ENCODE data around the gene IGFL4.
A peak's percentile ranks its signal among the peaks of the same experiment; 100 is the strongest.

The IGFL4 gene

GRCh38 chr19:46040952-46041500 is at the start of gene IGFL4:
IGFL4 (minus strand) TSS chr19:46041002; CDS start chr19:46040962, 40 bp downstream.
- DNase-seq (ENCODE audit: insufficient read length, low spot score) = no peak
- FAIRE-seq = no peak

- no peak for DNase-seq (ENCODE audit: insufficient read length, low spot score)
- no peak for FAIRE-seq
Measured at GRCh38 chr19:46090444-46090843, 49.6 kb upstream of the IGFL4 start.

- FAIRE-seq = no peak
- no peak for DNase-seq (ENCODE audit: insufficient read length, low spot score)
Measured at GRCh38 chr19:46089432-46089831, 48.6 kb upstream of the IGFL4 start.

GRCh38 chr19:46088101-46088500 is 47.3 kb upstream of the IGFL4 start:
- FAIRE-seq (no peak), DNase-seq (ENCODE audit: insufficient read length, low spot score) (no peak)

GRCh38 chr19:46085888-46086287 is 45.1 kb upstream of the IGFL4 start:
- no peak for DNase-seq (ENCODE audit: insufficient read length, low spot score)

DNA sequence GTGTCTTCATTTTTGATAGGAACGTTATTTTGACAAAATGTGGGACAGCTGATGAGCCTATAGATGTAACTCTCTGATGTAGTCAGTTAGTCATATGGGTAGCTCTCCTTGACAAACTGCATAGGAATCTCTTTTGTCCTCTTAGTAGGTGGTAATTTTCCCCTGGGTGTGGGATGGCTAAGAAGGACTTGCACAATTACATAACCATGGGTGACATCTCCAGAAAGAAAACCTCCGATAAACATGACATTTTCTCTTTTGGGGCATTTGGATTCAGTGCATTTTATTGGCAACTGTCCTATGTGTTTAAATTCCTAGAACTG is 41.9 kb upstream of the IGFL4 start:
- FAIRE-seq (no peak), DNase-seq (ENCODE audit: insufficient read length, low spot score) (no peak)

More at GRCh38 chr19:46085888-46086287, 45.1 kb upstream of the IGFL4 start:
- FAIRE-seq = no peak

- FAIRE-seq (no peak), DNase-seq (ENCODE audit: insufficient read length, low spot score) (peak; percentile 59)
Measured at GRCh38 chr19:46081928-46082727, 41.3 kb upstream of the IGFL4 start.

- FAIRE-seq (no peak), DNase-seq (ENCODE audit: insufficient read length, low spot score) (peak; percentile 49)
Measured at GRCh38 chr19:46080561-46080960, 39.8 kb upstream of the IGFL4 start.

- no peak for DNase-seq (ENCODE audit: insufficient read length, low spot score)
Measured at GRCh38 chr19:46079576-46079975, 38.8 kb upstream of the IGFL4 start.

DNA sequence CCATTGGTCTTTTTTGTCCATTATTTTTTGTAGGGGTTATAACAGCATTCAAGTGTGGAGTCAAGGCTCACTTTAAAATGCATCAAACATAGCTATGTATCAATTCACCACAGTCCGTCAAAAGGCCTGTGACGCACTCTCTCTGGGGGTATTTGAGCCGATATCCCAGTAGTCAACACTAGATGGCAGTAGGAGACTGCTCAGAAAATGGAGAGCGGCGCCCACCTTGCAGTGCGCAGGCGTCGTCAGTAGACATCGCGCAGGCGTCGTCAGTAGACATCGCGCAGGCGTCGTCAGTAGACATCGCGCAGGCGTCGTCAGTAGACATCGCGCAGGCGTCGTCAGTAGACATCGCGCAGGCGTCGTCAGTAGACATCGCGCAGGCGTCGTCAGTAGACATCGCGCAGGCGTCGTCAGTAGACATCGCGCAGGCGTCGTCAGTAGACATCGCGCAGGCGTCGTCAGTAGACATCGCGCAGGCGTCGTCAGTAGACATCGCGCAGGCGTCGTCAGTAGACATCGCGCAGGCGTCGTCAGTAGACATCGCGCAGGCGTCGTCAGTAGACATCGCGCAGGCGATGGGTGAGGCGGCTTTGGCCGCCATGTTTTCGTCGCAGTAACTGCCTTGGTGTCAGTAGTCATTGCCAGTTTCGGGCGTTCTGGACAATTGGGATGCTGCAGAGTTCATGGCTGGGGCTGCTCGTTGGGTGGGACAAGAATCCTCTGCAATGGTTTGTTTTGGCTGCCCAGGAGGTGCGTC is 38.0 kb upstream of the IGFL4 start:
- peak; percentile 44 for FAIRE-seq

More at GRCh38 chr19:46079576-46079975, 38.8 kb upstream of the IGFL4 start:
- FAIRE-seq = no peak

GRCh38 chr19:46077815-46078167 is 37.0 kb upstream of the IGFL4 start:
- DNase-seq (ENCODE audit: insufficient read length, low spot score) (no peak), FAIRE-seq (no peak)

More for the DNA sequence above, 38.0 kb upstream of the IGFL4 start:
- peak; percentile 48 for DNase-seq (ENCODE audit: insufficient read length, low spot score)

- DNase-seq (ENCODE audit: insufficient read length, low spot score) (peak; percentile 76), FAIRE-seq (no peak)
Measured at GRCh38 chr19:46076951-46077814, 36.4 kb upstream of the IGFL4 start.

GRCh38 chr19:46076031-46076880 is 35.5 kb upstream of the IGFL4 start:
- FAIRE-seq (no peak), DNase-seq (ENCODE audit: insufficient read length, low spot score) (no peak)

DNA sequence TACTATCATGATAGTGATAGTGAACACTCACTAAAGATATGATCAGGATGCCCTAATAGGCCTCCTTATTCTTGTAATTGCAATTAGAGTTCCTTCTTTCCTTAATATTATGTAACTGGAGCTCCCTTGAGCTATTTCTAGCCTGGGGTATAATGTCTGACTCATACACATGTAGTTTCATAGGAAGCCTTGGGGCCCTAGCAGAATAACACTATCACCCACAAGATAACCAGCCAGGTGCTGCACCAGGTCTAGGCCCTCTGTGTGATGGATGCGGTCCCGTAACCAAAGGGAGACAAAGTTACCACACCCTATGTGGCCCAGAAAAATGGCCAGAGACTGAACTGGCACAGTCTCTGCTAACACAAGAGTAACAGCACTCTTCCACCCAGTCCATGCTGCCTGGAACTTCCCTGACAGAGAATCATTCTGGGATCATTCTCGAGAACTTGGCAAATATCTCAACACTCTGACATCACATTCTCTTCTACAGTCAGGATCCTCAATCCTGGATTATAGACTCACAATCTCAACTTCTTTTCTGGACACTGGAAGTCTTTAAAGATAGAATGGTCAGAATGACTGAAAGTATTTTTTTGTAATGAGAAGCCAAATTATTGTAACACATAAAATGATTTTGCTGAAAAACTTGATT is 32.6 kb upstream of the IGFL4 start:
- DNase-seq (ENCODE audit: insufficient read length, low spot score) (no peak), FAIRE-seq (no peak)

GRCh38 chr19:46069806-46070341 is 29.1 kb upstream of the IGFL4 start:
- DNase-seq (ENCODE audit: insufficient read length, low spot score) (no peak), FAIRE-seq (no peak)

DNA sequence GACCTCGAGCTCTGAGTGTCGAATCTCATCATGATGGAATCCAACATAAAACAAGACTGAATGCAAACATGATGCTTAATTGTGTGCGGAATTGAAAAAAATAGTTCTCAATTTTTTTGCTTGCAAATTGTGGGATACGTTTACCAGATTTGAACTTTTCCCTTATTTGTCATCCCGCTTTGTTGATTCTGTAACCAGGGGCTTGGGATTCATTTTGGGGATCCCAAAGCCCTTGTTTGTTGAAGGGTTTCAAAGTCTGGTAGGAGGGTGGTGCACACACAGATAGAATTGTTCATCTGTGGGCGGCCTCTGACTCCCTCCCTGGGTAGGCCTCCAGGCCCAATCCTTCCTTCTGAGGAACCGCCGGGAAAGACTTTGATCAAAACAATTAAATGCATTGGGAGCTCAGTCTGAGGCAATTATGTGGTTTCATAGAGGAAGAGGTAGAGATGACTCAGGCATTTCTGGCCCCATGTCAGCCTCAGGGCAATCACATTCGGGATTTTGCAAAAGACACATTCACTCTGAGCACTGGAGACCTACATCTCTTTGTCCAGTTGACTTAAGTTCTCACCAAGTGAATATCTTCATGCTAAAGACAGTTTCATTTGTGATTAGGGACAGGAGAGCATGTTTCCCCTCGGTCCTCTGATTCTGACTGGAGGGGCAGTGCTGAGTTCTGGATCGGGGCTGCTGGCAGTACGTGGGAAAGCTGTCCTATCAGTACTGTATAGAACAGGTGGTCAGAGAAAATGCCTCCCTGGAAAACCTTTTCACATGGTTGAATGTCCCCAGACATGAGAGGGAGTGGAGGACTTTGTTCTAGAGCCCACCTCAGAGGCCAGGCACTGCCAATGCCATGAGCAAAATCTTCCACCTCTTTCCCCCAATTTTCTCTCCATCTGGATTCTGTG is 27.8 kb upstream of the IGFL4 start:
- FAIRE-seq (no peak), DNase-seq (ENCODE audit: insufficient read length, low spot score) (peak; percentile 54)

GRCh38 chr19:46067691-46068090 is 26.9 kb upstream of the IGFL4 start:
- FAIRE-seq = no peak

DNA sequence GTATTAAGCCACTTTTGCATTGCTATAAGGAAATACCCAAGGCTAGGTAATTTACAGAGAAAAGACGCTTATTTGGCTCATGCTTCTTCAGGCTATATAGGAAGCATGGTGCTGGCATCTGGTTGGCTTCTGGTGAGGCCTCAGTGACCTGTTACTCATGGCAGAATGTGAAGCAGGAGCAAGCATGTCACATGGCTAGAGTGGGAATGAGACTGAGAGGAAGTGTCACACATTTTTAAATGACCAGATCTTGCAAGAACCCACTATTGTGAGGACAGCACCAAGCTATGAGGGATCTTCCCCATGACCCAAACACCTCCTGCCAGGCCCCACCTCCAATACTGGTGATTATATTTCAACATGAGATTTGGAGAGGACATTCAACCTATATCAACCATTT is 25.7 kb upstream of the IGFL4 start:
- DNase-seq (ENCODE audit: insufficient read length, low spot score) (no peak), FAIRE-seq (no peak)

More at GRCh38 chr19:46067691-46068090, 26.9 kb upstream of the IGFL4 start:
- no peak for DNase-seq (ENCODE audit: insufficient read length, low spot score)

Measured in HTR-8/SVneo (cell line).